B cell (primary cell): ENCODE measurements around the gene LATS2.

Experiments
- EZH2 ChIP-seq: IDR thresholded peaks from 2 replicates; pipeline ENCODE4 v1.6.1; 2012; ENCODE audit warnings: borderline replicate concordance, low read depth, mild to moderate bottlenecking, moderate library complexity, low read length; ENCODE audit not compliant: insufficient read depth, poor library complexity, severe bottlenecking
- TF ChIP-seq, protein P1 (sequence below): fragments of 200-600 bp; IDR thresholded peaks from one replicate; pipeline ENCODE4 v1.8.0; 2022; ENCODE audit warnings: antibody characterized with exemption, mild to moderate bottlenecking

- TF ChIP-seq, protein P1, sequence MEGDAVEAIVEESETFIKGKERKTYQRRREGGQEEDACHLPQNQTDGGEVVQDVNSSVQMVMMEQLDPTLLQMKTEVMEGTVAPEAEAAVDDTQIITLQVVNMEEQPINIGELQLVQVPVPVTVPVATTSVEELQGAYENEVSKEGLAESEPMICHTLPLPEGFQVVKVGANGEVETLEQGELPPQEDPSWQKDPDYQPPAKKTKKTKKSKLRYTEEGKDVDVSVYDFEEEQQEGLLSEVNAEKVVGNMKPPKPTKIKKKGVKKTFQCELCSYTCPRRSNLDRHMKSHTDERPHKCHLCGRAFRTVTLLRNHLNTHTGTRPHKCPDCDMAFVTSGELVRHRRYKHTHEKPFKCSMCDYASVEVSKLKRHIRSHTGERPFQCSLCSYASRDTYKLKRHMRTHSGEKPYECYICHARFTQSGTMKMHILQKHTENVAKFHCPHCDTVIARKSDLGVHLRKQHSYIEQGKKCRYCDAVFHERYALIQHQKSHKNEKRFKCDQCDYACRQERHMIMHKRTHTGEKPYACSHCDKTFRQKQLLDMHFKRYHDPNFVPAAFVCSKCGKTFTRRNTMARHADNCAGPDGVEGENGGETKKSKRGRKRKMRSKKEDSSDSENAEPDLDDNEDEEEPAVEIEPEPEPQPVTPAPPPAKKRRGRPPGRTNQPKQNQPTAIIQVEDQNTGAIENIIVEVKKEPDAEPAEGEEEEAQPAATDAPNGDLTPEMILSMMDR, result no peak
- TF ChIP-seq EZH2, result no peak
Observed at GRCh38 chr13:20972731-20973130, 88.7 kb downstream of the LATS2 start.
